Gastrocnemius medialis (tissue), 4 donors: Measurements from ENCODE around the gene RDH13. TPM values are rescaled to one million over a fixed set of nuclear protein-coding genes. Genes with fewer than 3 reads are reported as not detected.
A peak's percentile ranks its signal among the peaks of the same experiment; 100 is the strongest.

Experiments used
- ATAC-seq, 2 donors: fragments of 150-250 bp; one replicate each; pipeline ENCODE4 v1.9.1; 2016
- DNase-seq, 2 donors: peaks; one replicate each; pipeline ENCODE4 v3.0.0-alpha.2; 2019
- H3K27ac ChIP-seq, 4 donors: fragments of 200-600 bp; sonication (generic); 1 replicate in 1 of 4; 2 replicates in 3 of 4; pipeline ENCODE4 v1.5.1; 2016 to 2018; ENCODE audit warnings: mild to moderate bottlenecking in 2 of 4, moderate library complexity in 1 of 4
- H3K27me3 ChIP-seq, 3 donors: fragments of 200-600 bp; sonication (generic) in 2 of 3; 1 replicate in 1 of 3; 2 replicates in 2 of 3; pipeline versions ENCODE4 v1.5.1 to v1.6.0; 2016 to 2019; ENCODE audit warnings: mild to moderate bottlenecking in 1 of 3, moderate library complexity in 1 of 3
- H3K36me3 ChIP-seq, 2 donors: fragments of 200-600 bp; sonication (generic) in 1 of 2; one replicate each; pipeline ENCODE4 v1.5.1; 2017 to 2018
- H3K4me1 ChIP-seq, 2 donors: fragments of 200-600 bp; sonication (generic) in 1 of 2; one replicate each; pipeline ENCODE4 v1.5.1; 2016 to 2017; ENCODE audit warnings: mild to moderate bottlenecking in 2 of 2
- H3K4me3 ChIP-seq, 4 donors: fragments of 200-600 bp; sonication (generic) in 3 of 4; 1 replicate in 1 of 4; 2 replicates in 3 of 4; pipeline ENCODE4 v1.5.1; 2016 to 2019; ENCODE audit warnings: mild to moderate bottlenecking in 2 of 4
- H3K9me3 ChIP-seq, 3 donors: fragments of 200-600 bp; sonication (generic) in 2 of 3; 1 replicate in 1 of 3; 2 replicates in 2 of 3; pipeline ENCODE4 v1.5.1; 2016 to 2019
- CTCF ChIP-seq, 5 experiments: fragments of 450-650 bp in 3 of 5; fragments of 200-600 bp in 2 of 5; sonication (generic) in 2 of 5; IDR thresholded peaks in 4 of 5; conservative IDR thresholded peaks in 1 of 5; 1 replicate in 4 of 5; 2 replicates in 1 of 5; pipeline ENCODE4 v1.5.1; 2016 to 2019; ENCODE audit warnings: antibody characterized with exemption in 5 of 5, mild to moderate bottlenecking in 3 of 5, moderate library complexity in 3 of 5
- POLR2A ChIP-seq, 2 donors: fragments of 450-650 bp; IDR thresholded peaks; one replicate each; pipeline ENCODE4 v1.6.1; 2017; ENCODE audit warnings: antibody characterized with exemption in 2 of 2, mild to moderate bottlenecking in 2 of 2, moderate library complexity in 2 of 2
- in situ Hi-C, 4 donors: fragments of 200-750 bp; cut with MboI; loops; one replicate each; pipeline versions ENCODE4 v1.15.0 to v1.8.0; 2017; ENCODE audit warnings: low sequenced_read_pairs in 4 of 4
- intact Hi-C: fragments of 100-400 bp; cut with DNase I; formaldehyde crosslinking; loops from one replicate; pipeline ENCODE4 v1.15.1; 2023; ENCODE audit warnings: low total_unique reads
- total RNA-seq, 4 donors: library from RNA; depleted of rRNA; stranded (reverse); fragments of >200 nt; gene quantifications; one replicate each; pipeline versions ENCODE4 v1.1.0 to v1.2.3, GENCODE V29; 2016

RDH13 gene
- total RNA-seq, 4 donors from 2014 or later: 5.2 to 10.5 (median 7.6) TPM

GRCh38 chr19:55088021-55088451 lies 25.1 kb upstream of the RDH13 start:
- H3K27ac ChIP-seq: peak overlapping the region in 3 of 4 donors; percentile 16 to 33 (median 18)
- peaks cover 0 to 24% of the 10 kb centered on the region in 2 donors for H3K36me3 ChIP-seq
- no peak for TF ChIP-seq POLR2A (IDR thresholded peaks at IDR 0.05)
- TF ChIP-seq CTCF (IDR thresholded peaks at IDR 0.05 in 4 of 5, conservative IDR thresholded peaks at IDR 0.05 in 1 of 5): no peak
- in situ Hi-C loops: loop anchor here in 1 of 4 donors (10.0 kb wide), 1 partner anchor 77 kb away; the partner anchor contains the start of gene DNAAF3
- intact Hi-C loops: loop anchor here (1.0 to 2.0 kb wide), 2 partner anchors 29 to 72 kb away; partner anchors contain the start of gene PPP1R12C
- peaks cover 43 to 46% (median 45%) of the 10 kb centered on the region in 3 donors for H3K27me3 ChIP-seq
- no peaks in the 10 kb centered on the region for H3K9me3 ChIP-seq
- H3K4me3 ChIP-seq: peak overlapping the region in 2 of 4 donors; percentile 41 to 52
- peaks cover 13 to 24% of the 10 kb centered on the region in 2 donors for H3K4me1 ChIP-seq
- ATAC-seq: no peak
- no peak for DNase-seq

- H3K27me3 ChIP-seq: peaks cover 48 to 51% (median 50%) of the 10 kb centered on the region in 3 donors
- H3K27ac ChIP-seq: peak overlapping the region in 3 of 4 donors; percentile 16 to 47 (median 44)
- ATAC-seq (peak in 1 of 2 donors; percentile 26), DNase-seq (no peak)
- intact Hi-C loops: no loop called here
- peaks cover 13 to 24% of the 10 kb centered on the region in 2 donors for H3K4me1 ChIP-seq
- in situ Hi-C loops: loop anchor here in 1 of 4 donors (10.0 kb wide), 1 partner anchor 77 kb away; the partner anchor contains the start of gene DNAAF3
- peaks cover 0 to 19% of the 10 kb centered on the region in 2 donors for H3K36me3 ChIP-seq
- peak overlapping the region; percentile 41 to 60 (median 52) for H3K4me3 ChIP-seq
- no peaks in the 10 kb centered on the region for H3K9me3 ChIP-seq
- no peak for TF ChIP-seq POLR2A (IDR thresholded peaks at IDR 0.05)
- TF ChIP-seq CTCF (IDR thresholded peaks at IDR 0.05 in 4 of 5, conservative IDR thresholded peaks at IDR 0.05 in 1 of 5): no peak
Measured at GRCh38 chr19:55087542-55087901, 24.6 kb upstream of the RDH13 start.

GRCh38 chr19:55086730-55087541 lies 24.0 kb upstream of the RDH13 start:
- TF ChIP-seq POLR2A (IDR thresholded peaks at IDR 0.05) (peak in 1 of 2 donors; percentile 7), CTCF (IDR thresholded peaks at IDR 0.05 in 4 of 5, conservative IDR thresholded peaks at IDR 0.05 in 1 of 5) (no peak)
- intact Hi-C loops (no loop called here), in situ Hi-C loops (loop anchor here in 1 of 4 donors (10.0 kb wide), 1 partner anchor 78 kb away; the partner anchor contains the start of gene DNAAF3)
- Histone ChIP-seq H3K36me3 (peaks cover 0 to 15% of the 10 kb centered on the region in 2 donors), H3K9me3 (no peaks in the 10 kb centered on the region), H3K27me3 (peaks cover 54 to 57% (median 56%) of the 10 kb centered on the region in 3 donors), H3K4me3 (peak overlapping the region; percentile 41 to 60 (median 52)), H3K4me1 (peaks cover 13 to 29% of the 10 kb centered on the region in 2 donors), H3K27ac (peak overlapping the region in 3 of 4 donors; percentile 16 to 47 (median 44))
- ATAC-seq: peak; percentile 70 to 71
- peak; percentile 73 to 81 for DNase-seq

- Histone ChIP-seq H3K9me3 (no peaks in the 10 kb centered on the region), H3K27me3 (peaks cover 62 to 65% (median 64%) of the 10 kb centered on the region in 3 donors), H3K4me3 (peak overlapping the region; percentile 41 to 60 (median 52)), H3K36me3 (peaks cover 0 to 7% of the 10 kb centered on the region in 2 donors), H3K4me1 (peaks cover 16 to 33% of the 10 kb centered on the region in 2 donors), H3K27ac (peak overlapping the region in 1 of 4 donors; percentile 28)
- no peak for TF ChIP-seq CTCF (IDR thresholded peaks at IDR 0.05 in 4 of 5, conservative IDR thresholded peaks at IDR 0.05 in 1 of 5)
- TF ChIP-seq POLR2A (IDR thresholded peaks at IDR 0.05): no peak
- ATAC-seq: no peak
- intact Hi-C loops (no loop called here), in situ Hi-C loops (loop anchor here in 1 of 4 donors (10.0 kb wide), 1 partner anchor 79 kb away; the partner anchor contains the start of gene DNAAF3)
- DNase-seq: no peak
Measured at GRCh38 chr19:55085923-55086715, 23.2 kb upstream of the RDH13 start.
